GM20431 (cell line): ENCODE measurements around the gene DPP9.

ENCODE experiments used
- in situ Hi-C: fragments of 300-500 bp; cut with MseI, MboI; formaldehyde crosslinking; loops from one replicate; pipeline ENCODE4 v1.15.0; 2020; ENCODE audit warnings: low sequenced_read_pairs; ENCODE audit not compliant: unreplicated experiment

The DPP9 gene

GRCh38 chr19:4639531-4640246 lies 84.0 kb downstream of the DPP9 start:
- in situ Hi-C loops = loop anchor here (10.0 kb wide), 1 partner anchor 65 kb away; no protein-coding TSS in a partner anchor

DNA sequence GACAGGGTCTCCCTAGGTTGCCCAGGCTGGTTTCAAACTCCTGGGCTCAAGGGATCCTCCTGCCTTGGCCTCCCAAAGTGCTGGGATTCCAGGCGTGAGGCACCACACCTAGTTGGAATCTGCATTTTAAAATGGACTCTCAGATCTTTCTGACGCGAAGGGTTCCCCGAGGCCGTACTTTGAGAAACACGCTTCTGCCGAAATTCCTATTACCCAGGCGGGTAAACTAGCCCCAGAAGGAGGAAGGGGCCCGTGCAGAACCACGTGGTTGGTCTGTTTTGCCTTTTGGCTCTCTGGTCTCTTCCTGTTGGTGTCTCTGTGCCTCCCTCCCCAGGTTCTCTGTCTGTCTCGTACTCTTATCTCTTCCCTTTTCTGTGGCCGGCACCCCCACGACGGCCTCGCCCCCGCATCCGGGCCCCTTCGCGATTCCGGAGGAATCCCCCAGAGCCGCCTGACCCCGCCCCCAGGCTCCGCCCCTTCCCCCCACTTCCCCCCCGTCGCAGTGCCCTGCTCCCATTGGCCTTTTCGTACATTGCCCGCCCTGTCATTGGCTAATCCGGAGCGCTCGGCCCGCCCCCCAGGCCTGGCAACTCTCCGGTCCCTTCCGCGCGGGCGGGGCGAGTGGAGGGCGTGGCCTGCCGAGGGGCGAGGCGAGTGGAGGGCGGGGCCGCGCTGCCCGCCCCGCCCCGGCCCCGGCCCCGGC lies 84.7 kb downstream of the DPP9 start, which contains the start of gene TNFAIP8L1:
TNFAIP8L1 (plus strand) TSS at position 689 of the 703 bp plus-strand sequence. CDS start 12,354 bp downstream, outside the sequence.
- in situ Hi-C loops = loop anchor here (10.0 kb wide), 1 partner anchor 64 kb away; no protein-coding TSS in a partner anchor

- in situ Hi-C loops = loop anchor here (10.0 kb wide), 1 partner anchor 64 kb away; no protein-coding TSS in a partner anchor
Observed at GRCh38 chr19:4638317-4638716, 85.3 kb downstream of the DPP9 start.

DNA sequence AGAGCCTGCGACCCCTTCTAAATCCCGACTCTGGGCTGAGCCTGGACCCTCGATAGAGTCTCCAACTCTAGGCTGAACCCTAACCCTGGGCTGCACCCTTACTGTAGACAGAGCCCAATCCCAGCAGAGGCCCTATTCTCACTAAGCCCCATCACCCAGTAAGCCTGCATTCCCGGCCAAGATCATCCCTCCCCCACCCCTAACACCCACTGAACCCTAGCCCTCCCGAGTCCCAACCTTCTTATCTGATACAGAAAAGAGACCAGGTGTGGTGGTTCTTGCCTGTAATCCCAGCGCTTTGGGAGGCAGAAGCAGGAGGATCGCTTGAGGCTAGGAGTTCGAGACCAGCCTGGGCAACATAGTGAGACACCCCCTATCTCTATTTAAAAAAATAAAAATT lies 86.9 kb downstream of the DPP9 start:
- in situ Hi-C loops = loop anchor here (10.0 kb wide), 1 partner anchor 62 kb away; no protein-coding TSS in a partner anchor

- in situ Hi-C loops = loop anchor here (10.0 kb wide), 1 partner anchor 61 kb away; no protein-coding TSS in a partner anchor
Observed at GRCh38 chr19:4636151-4636717, 87.4 kb downstream of the DPP9 start.

DNA sequence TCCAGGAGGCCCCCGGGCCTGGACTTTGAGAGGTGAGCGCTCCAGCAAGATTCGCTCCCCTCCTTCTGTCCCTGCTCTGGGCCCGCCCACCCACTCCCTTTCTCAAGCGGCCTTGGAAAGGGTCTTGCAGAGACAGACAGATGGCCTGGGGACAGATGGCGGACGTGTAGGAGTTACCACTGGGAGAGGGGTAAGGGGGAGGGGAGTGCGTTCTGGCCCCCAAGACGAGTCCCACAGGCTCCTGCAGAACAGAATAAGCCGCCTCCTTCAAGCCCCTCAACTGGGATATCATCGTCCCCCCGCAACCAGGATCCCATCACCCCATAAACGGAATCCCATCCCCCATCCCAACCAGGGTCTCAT lies 87.9 kb downstream of the DPP9 start:
- in situ Hi-C loops = loop anchor here (10.0 kb wide), 1 partner anchor 61 kb away; no protein-coding TSS in a partner anchor

- in situ Hi-C loops = loop anchor here (10.0 kb wide), 1 partner anchor 59 kb away; no protein-coding TSS in a partner anchor
Observed at GRCh38 chr19:4633140-4633967, 90.3 kb downstream of the DPP9 start.
